GM12875 (cell line): ENCODE data around the gene CAPN9.

Experiments
- H3K4me3 ChIP-seq: one replicate; pipeline ENCODE4 v1.5.1; 2011; ENCODE audit warnings: low read depth, low read length, control low read depth
- TF ChIP-seq, protein P1 (sequence below): IDR thresholded peaks from 2 replicates; pipeline ENCODE4 v1.5.1; 2011; ENCODE audit warnings: low read depth, mild to moderate bottlenecking, control low read depth, inconsistent platforms, low read length, moderate library complexity, borderline replicate concordance; ENCODE audit not compliant: insufficient read depth

The CAPN9 gene

GRCh38 chr1:230790026-230790425, 42.8 kb downstream of the CAPN9 start:
- TF ChIP-seq, protein P1, sequence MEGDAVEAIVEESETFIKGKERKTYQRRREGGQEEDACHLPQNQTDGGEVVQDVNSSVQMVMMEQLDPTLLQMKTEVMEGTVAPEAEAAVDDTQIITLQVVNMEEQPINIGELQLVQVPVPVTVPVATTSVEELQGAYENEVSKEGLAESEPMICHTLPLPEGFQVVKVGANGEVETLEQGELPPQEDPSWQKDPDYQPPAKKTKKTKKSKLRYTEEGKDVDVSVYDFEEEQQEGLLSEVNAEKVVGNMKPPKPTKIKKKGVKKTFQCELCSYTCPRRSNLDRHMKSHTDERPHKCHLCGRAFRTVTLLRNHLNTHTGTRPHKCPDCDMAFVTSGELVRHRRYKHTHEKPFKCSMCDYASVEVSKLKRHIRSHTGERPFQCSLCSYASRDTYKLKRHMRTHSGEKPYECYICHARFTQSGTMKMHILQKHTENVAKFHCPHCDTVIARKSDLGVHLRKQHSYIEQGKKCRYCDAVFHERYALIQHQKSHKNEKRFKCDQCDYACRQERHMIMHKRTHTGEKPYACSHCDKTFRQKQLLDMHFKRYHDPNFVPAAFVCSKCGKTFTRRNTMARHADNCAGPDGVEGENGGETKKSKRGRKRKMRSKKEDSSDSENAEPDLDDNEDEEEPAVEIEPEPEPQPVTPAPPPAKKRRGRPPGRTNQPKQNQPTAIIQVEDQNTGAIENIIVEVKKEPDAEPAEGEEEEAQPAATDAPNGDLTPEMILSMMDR = no peak

DNA sequence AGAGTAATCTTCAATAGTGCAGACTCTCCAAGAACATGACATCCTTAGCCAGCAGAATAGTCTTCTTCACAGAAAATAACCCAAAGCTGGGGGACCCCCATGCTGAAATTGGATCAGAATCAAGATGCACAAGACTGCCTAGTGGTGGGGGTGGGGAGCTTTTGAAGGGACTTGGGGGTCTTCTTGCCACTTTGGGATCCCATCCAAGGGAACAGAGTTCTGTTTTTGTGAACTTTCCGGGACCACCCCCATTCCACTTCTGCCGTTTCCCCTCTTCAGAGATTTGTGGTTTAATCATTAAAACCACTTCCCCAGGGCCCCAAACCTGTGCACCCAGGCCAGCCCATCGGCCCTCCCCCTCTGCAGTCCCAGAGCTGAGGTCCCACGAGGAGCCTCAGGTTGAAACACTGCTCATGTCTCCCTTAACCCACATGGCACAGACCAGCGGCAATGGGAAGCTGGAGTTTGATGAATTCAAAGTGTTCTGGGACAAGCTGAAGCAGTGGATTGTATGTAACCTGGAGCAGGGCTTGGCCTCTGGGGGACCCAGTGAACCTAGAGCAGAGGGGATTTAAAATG, 44.9 kb downstream of the CAPN9 start:
- TF ChIP-seq, protein P1 = no peak
- no peak overlapping the region for H3K4me3 ChIP-seq

More at GRCh38 chr1:230790026-230790425, 42.8 kb downstream of the CAPN9 start:
- H3K4me3 ChIP-seq = no peak overlapping the region

DNA sequence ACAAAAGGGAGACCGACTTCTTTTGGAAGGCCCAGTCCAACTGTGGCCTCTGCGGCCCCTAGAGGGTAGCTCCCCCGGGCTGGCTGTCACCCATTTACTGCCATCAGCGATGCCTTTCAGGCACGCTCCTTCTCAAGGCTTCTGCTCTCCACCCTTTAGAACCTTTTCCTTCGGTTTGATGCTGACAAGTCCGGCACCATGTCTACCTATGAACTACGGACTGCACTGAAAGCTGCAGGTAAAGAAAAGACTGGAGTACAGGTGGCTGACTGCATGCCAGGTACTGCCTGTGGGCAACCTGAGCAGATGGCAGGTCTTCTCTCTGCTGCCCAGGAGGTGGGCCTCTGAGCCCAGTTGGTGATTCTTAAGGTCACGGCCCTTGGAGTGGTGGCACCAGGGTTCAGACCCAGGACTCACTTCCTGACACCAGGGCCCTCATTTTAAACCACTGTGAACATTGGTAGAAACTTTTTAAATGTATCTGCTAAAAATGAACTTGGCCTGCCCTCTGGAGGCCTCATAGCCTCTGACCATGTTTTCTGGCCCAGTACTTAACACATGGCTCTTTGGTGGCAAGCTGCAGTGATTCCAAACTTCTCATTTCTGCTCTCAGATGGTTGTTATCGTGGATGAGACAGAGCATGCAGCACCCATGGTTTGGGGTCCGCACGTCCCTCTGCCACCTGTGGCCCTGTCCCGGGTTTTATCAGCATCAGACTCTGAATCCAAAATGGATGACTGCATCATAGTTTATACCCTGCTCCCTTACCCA, 45.7 kb downstream of the CAPN9 start:
- TF ChIP-seq, protein P1 = no peak
- H3K4me3 ChIP-seq = no peak overlapping the region

DNA sequence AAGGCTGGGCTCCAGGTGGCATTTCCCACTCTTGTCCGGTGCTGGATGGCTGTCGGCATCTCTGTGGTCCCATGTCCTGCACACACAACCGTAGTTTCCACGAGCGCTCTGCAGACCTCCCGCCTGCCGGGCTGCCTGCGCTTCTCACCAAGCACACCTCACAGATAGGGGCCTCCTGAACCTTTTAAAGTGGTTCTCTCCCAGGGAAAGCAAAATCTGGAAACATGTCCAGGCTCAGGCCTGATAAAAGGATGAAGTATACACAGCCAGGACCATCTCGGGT, 46.2 kb downstream of the CAPN9 start:
- TF ChIP-seq, protein P1 = no peak
- no peak overlapping the region for H3K4me3 ChIP-seq

DNA sequence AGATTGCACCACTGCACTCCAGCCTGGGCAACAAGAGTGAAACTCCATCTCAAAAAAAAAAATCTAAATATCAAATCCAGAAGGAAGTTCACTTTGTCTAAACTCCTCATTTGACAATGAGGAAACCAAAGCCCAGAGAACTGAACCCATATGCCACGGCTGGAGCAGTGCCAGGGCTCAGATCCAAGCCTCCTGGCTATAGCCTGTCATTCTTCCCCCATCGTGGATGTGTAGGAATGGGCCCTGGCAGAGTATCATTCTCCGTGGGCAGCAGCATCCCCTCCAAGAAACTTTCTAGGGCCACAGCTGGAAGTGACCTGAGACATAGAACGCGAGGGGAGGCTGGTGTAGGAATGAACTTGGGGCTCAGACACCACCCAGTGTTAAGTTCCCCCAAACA, 47.2 kb downstream of the CAPN9 start:
- TF ChIP-seq, protein P1 = no peak
- H3K4me3 ChIP-seq = no peak overlapping the region

DNA sequence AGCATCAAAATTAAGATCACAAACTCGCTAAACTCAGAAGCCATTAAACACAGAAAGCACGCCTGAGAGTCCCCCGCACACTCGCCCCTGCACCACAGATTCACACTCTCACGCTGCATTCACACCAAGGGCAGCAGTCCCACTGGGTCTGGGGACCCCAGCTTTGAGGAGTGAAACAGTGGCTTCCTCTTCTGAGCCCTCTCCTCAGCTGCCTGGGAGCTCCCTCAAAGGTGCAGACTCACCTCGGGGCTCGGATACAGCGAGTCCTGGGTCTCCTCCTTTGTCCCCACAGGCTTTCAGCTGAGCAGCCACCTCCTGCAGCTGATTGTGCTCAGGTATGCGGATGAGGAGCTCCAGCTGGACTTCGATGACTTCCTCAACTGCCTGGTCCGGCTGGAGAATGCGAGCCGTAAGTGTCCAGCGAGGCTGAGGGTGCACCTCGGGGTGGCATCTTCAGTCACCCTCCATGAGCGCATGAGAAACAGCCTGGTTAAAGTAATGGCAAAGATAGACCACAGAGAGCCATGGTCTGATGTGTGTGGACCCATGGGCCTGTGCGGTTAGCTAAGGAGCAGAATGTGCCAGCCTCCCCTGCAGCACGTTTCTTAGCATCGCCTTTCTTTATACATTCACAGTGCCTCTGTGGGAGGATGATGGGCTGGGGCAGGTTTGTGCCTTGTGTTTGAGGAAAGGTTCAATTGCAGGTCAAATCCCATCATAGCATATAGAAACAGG, 47.9 kb downstream of the CAPN9 start:
- TF ChIP-seq, protein P1 = no peak

More for the DNA sequence above, 47.9 kb downstream of the CAPN9 start:
- no peak overlapping the region for H3K4me3 ChIP-seq
